Activated CD4-positive, alpha-beta T cell treated with anti-CD3 and anti-CD28 coated beads for 36 hours (primary cell): ENCODE data around the gene DCAKD. TPM values are rescaled to one million over a fixed set of nuclear protein-coding genes. Genes with fewer than 3 reads are reported as not detected.
"Not testable (repeated sequence)": the region's sequence is repeated elsewhere in the genome, so short reads cannot be mapped to it uniquely, and the experiment has no call there.

ENCODE experiments used
- ATAC-seq: fragments of 200-7000 bp; cut with Tn5 transposase; one replicate; pipeline ENCODE4 v1.10.0; 2021; ENCODE audit warnings: mild to moderate bottlenecking, moderate library complexity
- CTCF ChIA-PET: fragments of 350-600 bp; sonication (Branson Sonifier 250); formaldehyde crosslinking; loops from one replicate; lab custom pipeline; 2021; ENCODE audit warnings: antibody characterized with exemption; lab: Charles Lee
- POLR2A ChIA-PET: fragments of 350-600 bp; sonication (Branson Sonifier 250); formaldehyde crosslinking; loops from one replicate; lab custom pipeline; 2021; ENCODE audit warnings: antibody characterized with exemption, inconsistent platforms; lab: Charles Lee
- DNase-seq: peaks from one replicate; pipeline ENCODE4 v3.0.0-alpha.2; 2020
- H3K27ac Mint-ChIP-seq: one replicate; pipeline ENCODE4 v1.8.0; 2021; ENCODE audit warnings: mixed read lengths
- H3K27me3 Mint-ChIP-seq: one replicate; pipeline ENCODE4 v1.8.0; 2021; ENCODE audit warnings: mixed read lengths
- H3K36me3 Mint-ChIP-seq: one replicate; pipeline ENCODE4 v1.8.0; 2021; ENCODE audit warnings: low read depth, mixed read lengths
- H3K4me1 Mint-ChIP-seq: one replicate; pipeline ENCODE4 v1.8.0; 2021; ENCODE audit warnings: mixed read lengths
- H3K4me3 Mint-ChIP-seq: one replicate; pipeline ENCODE4 v1.8.0; 2021; ENCODE audit warnings: mild to moderate bottlenecking, moderate library complexity, mixed read lengths
- H3K9me3 Mint-ChIP-seq: one replicate; pipeline ENCODE4 v1.8.0; 2021; ENCODE audit warnings: low read depth, mixed read lengths
- intact Hi-C, 2 experiments: fragments of 100-400 bp; cut with DNase I in 1 of 2; cut with micrococcal nuclease in 1 of 2; formaldehyde crosslinking; loops; one replicate each; pipeline versions ENCODE4 v1.14.2 to v1.15.1; 2022 to 2024; cut with DNase I, micrococcal nuclease
- total RNA-seq, 2 experiments: library from RNA; stranded (reverse); gene quantifications; one replicate each; pipeline ENCODE4 v1.2.3, GENCODE V29; 2021

Gene DCAKD
- total RNA-seq, 2 experiments from 2014 or later = 34.8 to 36.2 TPM

DNA sequence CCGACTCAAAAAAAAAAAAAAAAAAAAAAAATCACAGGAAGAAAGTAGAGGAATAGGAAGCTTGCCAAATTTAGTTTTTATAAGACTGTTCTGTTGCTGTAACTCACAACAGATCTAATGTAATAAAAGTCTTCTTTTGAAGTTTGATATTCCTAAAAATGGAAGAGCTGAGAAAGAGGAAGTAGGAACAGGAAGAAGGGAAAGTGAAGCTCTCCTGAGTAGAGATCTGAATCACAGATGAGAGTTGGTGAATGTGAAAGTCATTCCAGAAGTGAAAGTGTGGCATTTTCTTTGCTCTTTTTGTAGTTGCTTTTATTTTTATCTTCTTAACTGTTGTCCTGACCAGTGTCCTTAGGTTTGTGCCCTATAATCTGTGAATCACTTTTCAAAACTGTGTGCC lies 11.8 kb upstream of the DCAKD start:
- peak overlapping the region; percentile 84 for H3K4me3 Mint-ChIP-seq
- peaks cover 29% of the 10 kb centered on the region for H3K36me3 Mint-ChIP-seq
- H3K4me1 Mint-ChIP-seq = peaks cover 51% of the 10 kb centered on the region
- ATAC-seq = no peak
- POLR2A ChIA-PET = interaction anchor here (0.5 to 1.0 kb wide), 5 partner anchors 8 to 610 kb away, joined by 3 to 5 read pairs (median 4); partner anchors contain the start of gene HEXIM2
- no peaks in the 10 kb centered on the region for H3K9me3 Mint-ChIP-seq
- no peak for DNase-seq
- no peaks in the 10 kb centered on the region for H3K27me3 Mint-ChIP-seq
- CTCF ChIA-PET = interaction anchor here (1.3 to 3.9 kb wide), 3 partner anchors 13 to 135 kb away, joined by 4 to 31 read pairs (median 4); partner anchors contain the start of genes ACBD4 and DCAKD
- H3K27ac Mint-ChIP-seq = peak overlapping the region; percentile 34
- intact Hi-C loops = loop anchor here (2.0 to 5.0 kb wide), 4 partner anchors 36 to 921 kb away; partner anchors contain the start of genes HEXIM1 (in 1 of the 2), HROB (in 1 of the 2) and UBTF (in 1 of the 2)

DNA sequence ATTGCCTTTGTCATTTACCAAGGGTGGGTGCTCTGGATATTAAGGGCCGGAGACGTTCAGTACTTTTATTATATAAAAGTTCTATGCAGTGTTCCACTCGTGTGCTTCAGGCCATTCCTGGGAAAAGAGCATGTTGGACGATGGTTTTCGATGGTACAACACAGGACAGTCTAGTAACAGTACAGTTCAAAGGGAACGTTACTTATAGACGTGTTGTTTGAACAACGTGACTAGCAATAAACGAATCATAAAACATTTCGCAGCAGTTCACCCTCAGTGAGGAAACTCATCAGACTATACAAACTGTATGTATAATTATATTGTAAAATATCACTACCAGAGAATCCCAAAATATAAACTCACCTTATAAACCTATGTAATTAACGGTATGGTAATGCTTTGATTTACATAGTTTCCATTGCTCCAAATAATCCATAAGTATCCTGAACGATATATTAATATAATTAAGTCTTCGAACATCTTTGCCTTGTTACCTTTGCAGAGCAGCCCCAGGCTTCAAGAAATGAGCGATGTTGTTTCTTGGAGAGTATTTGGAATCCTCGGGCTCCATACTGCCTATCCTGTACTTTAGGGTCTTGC lies 10.3 kb upstream of the DCAKD start:
- Mint-ChIP-seq H3K4me3 (peak overlapping the region; percentile 84), H3K27ac (peak overlapping the region; percentile 96), H3K27me3 (no peaks in the 10 kb centered on the region), H3K36me3 (peaks cover 20% of the 10 kb centered on the region), H3K4me1 (peaks cover 40% of the 10 kb centered on the region), H3K9me3 (no peaks in the 10 kb centered on the region)
- DNase-seq (no peak), ATAC-seq (no peak)
- ChIA-PET POLR2A (interaction anchor here (0.5 to 2.4 kb wide), 7 partner anchors 9 to 1008 kb away, joined by 3 to 26 read pairs (median 6); partner anchors contain the start of genes HEXIM1 and HEXIM2), CTCF (interaction anchor here (0.6 to 3.9 kb wide), 9 partner anchors 12 to 875 kb away, joined by 3 to 31 read pairs (median 3); partner anchors contain the start of genes ACBD4, DCAKD and TMUB2)
- intact Hi-C loops = loop anchor here (1.0 to 5.0 kb wide), 17 partner anchors 9 to 919 kb away; partner anchors contain the start of genes EFTUD2 (in 2 of the 2), HEXIM1 (in 2 of the 2), HEXIM2 (in 2 of the 2) and ACBD4 (in 1 of the 2)

DNA sequence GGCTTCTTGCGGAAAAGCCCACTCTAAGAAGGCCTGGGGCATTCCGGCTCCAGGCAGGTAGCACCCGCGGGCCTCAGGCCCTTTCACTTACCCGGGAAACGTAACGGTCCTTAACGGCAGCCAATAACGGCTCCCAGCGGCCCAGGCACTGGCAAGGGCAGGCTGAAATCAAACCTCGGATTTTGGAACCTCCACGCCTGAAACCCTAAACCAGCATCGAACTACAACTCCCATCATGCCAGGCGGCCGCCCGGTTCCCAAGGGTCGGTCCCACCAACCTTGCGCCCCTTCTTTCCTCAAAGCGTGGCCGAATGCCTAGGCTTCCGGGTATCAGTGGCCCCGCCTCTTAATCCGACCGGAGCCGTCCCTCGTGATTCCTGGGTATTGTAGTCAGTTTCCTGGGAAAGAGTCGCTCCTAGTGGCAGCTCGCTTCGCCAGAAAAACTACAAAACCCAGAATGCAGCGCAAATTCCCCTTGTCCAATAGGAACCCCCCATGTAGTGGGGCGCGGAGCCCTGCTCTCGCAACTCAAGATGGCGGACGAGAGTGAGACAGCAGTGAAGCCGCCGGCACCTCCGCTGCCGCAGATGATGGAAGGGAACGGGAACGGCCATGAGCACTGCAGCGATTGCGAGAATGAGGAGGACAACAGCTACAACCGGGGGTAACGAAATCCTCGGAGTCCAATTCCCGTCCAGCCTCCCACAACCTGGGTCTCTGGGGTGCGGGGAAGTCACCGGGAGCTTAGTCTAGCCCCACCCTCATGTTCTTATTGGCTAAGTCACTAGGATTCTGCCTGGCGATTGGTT lies 9.6 kb upstream of the DCAKD start, which contains the start of gene NMT1:
Gene NMT1, plus strand, starts transcription at position 521 of the 809 bp plus-strand sequence. Its CDS starts 13 bp downstream, at position 534.
- Mint-ChIP-seq H3K27ac (peak within 1 kb of the TSS; percentile 96), H3K4me1 (peaks cover 42% of the 10 kb centered on the region), H3K36me3 (peaks cover 20% of the 10 kb centered on the region), H3K27me3 (no peaks in the 10 kb centered on the region), H3K9me3 (no peaks in the 10 kb centered on the region), H3K4me3 (peak within 1 kb of the TSS; percentile 84)
- ChIA-PET CTCF (interaction anchor here (0.6 to 3.9 kb wide), 9 partner anchors 9 to 874 kb away, joined by 3 to 31 read pairs (median 3); partner anchors contain the start of genes DCAKD and TMUB2), POLR2A (interaction anchor here (0.5 to 2.4 kb wide), 10 partner anchors 9 to 1007 kb away, joined by 3 to 26 read pairs (median 4); partner anchors contain the start of genes HEXIM1 and HEXIM2)
- intact Hi-C loops = loop anchor here (1.0 to 5.0 kb wide), 16 partner anchors 9 to 919 kb away; partner anchors contain the start of genes EFTUD2 (in 2 of the 2), HEXIM1 (in 2 of the 2), HEXIM2 (in 2 of the 2) and ACBD4 (in 1 of the 2)
- ATAC-seq (peak; percentile 92), DNase-seq (peak; percentile 97)

DNA sequence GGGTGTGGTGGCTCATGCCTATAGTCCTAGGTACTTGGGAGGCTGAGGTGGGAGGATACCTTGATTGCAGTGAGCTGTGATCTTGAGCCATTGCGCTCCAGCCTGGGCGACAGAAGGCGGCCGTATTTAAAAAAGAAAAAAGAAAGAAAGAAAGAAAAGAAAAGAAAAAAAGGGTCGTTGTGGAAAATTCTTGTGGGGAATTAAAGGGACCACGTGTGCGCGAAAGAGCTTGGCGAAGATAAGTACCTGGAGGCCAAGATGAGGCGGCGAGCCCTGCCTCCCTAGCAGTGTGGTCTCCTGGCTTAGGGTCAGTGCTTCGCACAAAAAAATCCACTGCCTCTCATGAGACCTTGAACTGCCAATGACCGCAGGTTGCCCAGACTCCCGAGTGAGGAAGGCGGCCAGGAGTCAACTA lies 9.0 kb upstream of the DCAKD start:
- no peak for ATAC-seq
- H3K27ac Mint-ChIP-seq = peak overlapping the region; percentile 96
- H3K4me3 Mint-ChIP-seq = peak overlapping the region; percentile 84

DNA sequence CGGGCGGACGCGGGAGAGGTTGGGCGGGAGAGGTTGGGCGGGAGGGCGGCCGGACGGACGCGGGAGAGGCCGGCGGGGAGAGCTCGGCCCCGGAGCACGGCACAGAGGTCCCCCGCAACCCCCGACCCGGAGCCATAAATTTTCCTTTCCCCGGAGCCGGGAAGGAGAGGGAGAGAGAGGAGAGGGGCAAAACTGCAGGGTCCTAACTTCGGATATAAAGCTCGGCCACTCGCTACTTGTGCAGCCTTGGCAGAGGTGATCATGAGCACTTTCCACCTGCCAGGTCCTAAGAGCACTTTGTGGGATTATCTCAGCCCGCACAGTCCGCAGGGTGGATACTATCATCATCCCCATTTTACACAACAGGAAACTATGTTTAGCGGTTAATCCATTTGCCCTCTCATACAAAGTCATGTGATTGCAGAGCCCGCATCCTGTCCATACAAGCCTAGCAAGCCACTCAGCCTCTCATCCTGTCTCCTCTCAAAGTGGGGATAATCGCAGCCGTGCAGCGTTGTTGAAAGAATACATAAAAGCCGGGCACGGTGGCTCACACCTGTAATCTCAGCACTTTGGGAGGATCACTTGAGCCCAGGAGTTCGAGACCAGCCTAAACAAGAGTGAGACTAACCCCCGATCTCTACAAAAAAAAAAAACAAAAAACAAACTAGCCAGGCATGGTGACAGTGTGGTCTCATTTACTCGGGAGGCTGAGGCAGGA lies 780 bp upstream of the DCAKD start:
- Mint-ChIP-seq H3K27ac (peak overlapping the region; percentile 89), H3K9me3 (no peaks in the 10 kb centered on the region), H3K36me3 (peaks cover 24% of the 10 kb centered on the region), H3K4me3 (peak overlapping the region; percentile 78), H3K4me1 (peaks cover 43% of the 10 kb centered on the region), H3K27me3 (no peaks in the 10 kb centered on the region)
- CTCF ChIA-PET = interaction anchor here (0.7 kb wide), 1 partner anchor 8 kb away, joined by 3 read pairs; the partner anchor contains the start of gene NMT1
- ATAC-seq = peak; percentile 48
- intact Hi-C loops = loop anchor here (1.0 to 5.0 kb wide), 4 partner anchors 9 to 1275 kb away; partner anchors contain the start of genes DUSP3 (in 1 of the 2) and NMT1 (in 1 of the 2)
- DNase-seq = peak; percentile 71
- POLR2A ChIA-PET = interaction anchor here (0.6 to 1.9 kb wide), 2 partner anchors 9 to 573 kb away, joined by 5 to 6 read pairs; partner anchors contain the start of gene NMT1

More for the DNA sequence above, 9.0 kb upstream of the DCAKD start:
- ChIA-PET POLR2A (interaction anchor here (0.6 to 2.4 kb wide), 6 partner anchors 10 to 101 kb away, joined by 3 to 26 read pairs (median 5); partner anchors contain the start of genes HEXIM1 and HEXIM2), CTCF (interaction anchor here (0.7 to 3.9 kb wide), 4 partner anchors 8 to 730 kb away, joined by 3 to 31 read pairs (median 4); partner anchors contain the start of gene DCAKD)
- peaks cover 21% of the 10 kb centered on the region for H3K36me3 Mint-ChIP-seq
- no peaks in the 10 kb centered on the region for H3K9me3 Mint-ChIP-seq
- intact Hi-C loops = loop anchor here (2.0 to 5.0 kb wide), 5 partner anchors 87 to 918 kb away; partner anchors contain the start of genes CCDC43 (in 1 of the 2), GPATCH8 (in 1 of the 2), HEXIM1 (in 1 of the 2) and HROB (in 1 of the 2)
- H3K4me1 Mint-ChIP-seq = peaks cover 46% of the 10 kb centered on the region
- no peak for DNase-seq
- no peaks in the 10 kb centered on the region for H3K27me3 Mint-ChIP-seq

DNA sequence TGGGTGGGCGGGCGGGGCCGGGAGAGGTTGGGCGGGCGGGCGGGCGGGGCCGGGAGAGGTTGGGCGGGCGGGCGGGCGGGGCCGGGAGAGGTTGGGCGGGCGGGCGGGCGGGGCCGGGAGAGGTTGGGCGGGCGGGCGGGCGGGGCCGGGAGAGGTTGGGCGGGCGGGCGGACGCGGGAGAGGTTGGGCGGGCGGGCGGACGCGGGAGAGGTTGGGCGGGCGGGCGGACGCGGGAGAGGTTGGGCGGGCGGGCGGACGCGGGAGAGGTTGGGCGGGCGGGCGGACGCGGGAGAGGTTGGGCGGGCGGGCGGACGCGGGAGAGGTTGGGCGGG lies 254 bp upstream of the DCAKD start:
- peak overlapping the region; percentile 87 for H3K4me3 Mint-ChIP-seq
- intact Hi-C loops = loop anchor here (1.0 to 5.0 kb wide), 11 partner anchors 10 to 1274 kb away; partner anchors contain the start of genes NMT1 (in 2 of the 2), C1QL1 (in 1 of the 2), DUSP3 (in 1 of the 2) and EFTUD2 (in 1 of the 2)
- not testable (repeated sequence) for H3K9me3 Mint-ChIP-seq, H3K27me3 Mint-ChIP-seq, H3K27ac Mint-ChIP-seq, ATAC-seq, DNase-seq
- POLR2A ChIA-PET = interaction anchor here (0.6 to 1.9 kb wide), 2 partner anchors 10 to 573 kb away, joined by 5 to 6 read pairs; partner anchors contain the start of gene NMT1
- CTCF ChIA-PET = interaction anchor here (1.1 to 2.9 kb wide), 2 partner anchors 10 to 48 kb away, joined by 4 to 31 read pairs; partner anchors contain the start of gene NMT1
- H3K36me3 Mint-ChIP-seq = peaks cover 26% of the 10 kb centered on the region
- peaks cover 48% of the 10 kb centered on the region for H3K4me1 Mint-ChIP-seq

DNA sequence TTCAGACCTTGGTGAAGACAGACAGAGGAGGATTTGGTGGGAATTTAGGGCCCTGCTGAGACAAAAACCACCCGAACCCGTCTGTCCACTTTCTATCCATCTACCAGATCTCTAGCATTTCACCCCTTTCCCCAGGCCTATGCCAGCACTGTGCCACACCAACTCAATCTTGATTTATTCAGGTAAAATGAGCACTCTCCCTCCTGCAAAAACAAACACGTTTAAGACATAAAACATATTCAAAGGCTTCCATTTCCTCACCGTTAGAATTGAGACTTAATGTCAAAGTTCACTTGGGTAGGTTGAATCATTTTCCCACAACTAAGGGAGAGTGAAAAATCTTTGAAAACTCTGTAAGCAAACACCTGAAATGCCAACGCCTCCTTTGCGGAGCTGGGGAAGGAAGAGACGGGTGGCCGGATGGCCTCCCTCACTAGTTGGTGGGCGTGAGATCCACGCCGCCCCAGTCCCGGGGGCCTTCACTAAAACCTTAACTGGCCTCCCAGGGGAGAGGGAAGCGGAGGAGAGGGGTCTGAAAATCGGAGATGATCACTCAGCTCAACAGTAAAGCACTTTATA lies 862 bp downstream of the DCAKD start:
- intact Hi-C loops = loop anchor here in 1 of 2 experiments (1.0 to 5.0 kb wide), 11 partner anchors 11 to 1273 kb away; partner anchors contain the start of genes C1QL1, DUSP3, EFTUD2 and HEXIM1
- Mint-ChIP-seq H3K36me3 (peaks cover 28% of the 10 kb centered on the region), H3K4me3 (peak overlapping the region; percentile 87), H3K4me1 (peaks cover 48% of the 10 kb centered on the region), H3K27ac (peak overlapping the region; percentile 95), H3K27me3 (no peaks in the 10 kb centered on the region), H3K9me3 (no peaks in the 10 kb centered on the region)
- peak; percentile 66 for DNase-seq
- POLR2A ChIA-PET = interaction anchor here (0.6 to 2.5 kb wide), 4 partner anchors 11 to 150 kb away, joined by 3 to 17 read pairs (median 6); partner anchors contain the start of genes HEXIM1, HEXIM2 and NMT1
- peak; percentile 11 for ATAC-seq
- CTCF ChIA-PET = interaction anchor here (0.7 to 2.9 kb wide), 12 partner anchors 11 to 185 kb away, joined by 3 to 31 read pairs (median 4); partner anchors contain the start of genes ACBD4, GFAP, HEXIM2 and NMT1

DNA sequence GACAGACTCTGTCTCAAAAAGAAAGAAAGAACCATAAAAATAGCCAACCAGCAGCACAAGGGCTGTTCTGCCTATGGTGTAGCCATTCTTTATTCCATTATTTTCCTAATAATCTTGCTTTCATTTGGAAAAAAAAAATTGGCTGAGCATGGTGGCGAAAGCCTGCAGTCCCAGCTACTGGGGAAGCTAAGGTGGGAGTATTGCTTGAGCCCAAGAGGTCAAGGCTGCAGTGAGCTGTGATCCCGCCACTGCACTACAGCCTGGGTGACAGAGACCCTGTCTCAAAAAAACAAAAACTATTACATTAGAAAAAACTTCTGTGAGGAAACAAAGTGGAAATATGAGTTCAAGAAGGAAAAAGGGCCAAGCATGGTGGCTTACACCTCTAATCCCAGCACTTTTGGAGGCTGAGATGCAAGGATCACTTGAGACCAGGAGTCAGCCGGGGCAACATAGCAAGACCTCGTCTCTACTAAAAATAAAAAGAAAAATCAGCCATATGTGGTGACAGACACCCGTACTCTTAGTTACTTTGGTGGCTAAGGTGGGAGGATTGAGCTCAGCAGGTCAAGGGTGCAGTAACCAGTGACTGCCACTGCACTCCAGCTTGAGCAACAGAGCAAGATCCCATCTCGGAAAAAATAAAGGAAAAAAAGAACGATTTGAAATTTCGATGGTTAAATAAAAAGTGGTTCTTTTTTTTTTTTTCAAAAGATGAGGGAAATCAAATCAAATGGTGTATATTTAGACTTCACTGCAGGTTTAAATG lies 2.5 kb downstream of the DCAKD start:
- no peaks in the 10 kb centered on the region for H3K9me3 Mint-ChIP-seq
- intact Hi-C loops = no loop called here
- H3K27ac Mint-ChIP-seq = peak overlapping the region; percentile 95
- ATAC-seq (no peak), DNase-seq (no peak)
- H3K4me1 Mint-ChIP-seq = peaks cover 47% of the 10 kb centered on the region
- H3K4me3 Mint-ChIP-seq = peak overlapping the region; percentile 87
- peaks cover 23% of the 10 kb centered on the region for H3K36me3 Mint-ChIP-seq
- H3K27me3 Mint-ChIP-seq = no peaks in the 10 kb centered on the region
- ChIA-PET POLR2A (interaction anchor here (0.6 to 2.5 kb wide), 4 partner anchors 13 to 241 kb away, joined by 3 to 17 read pairs (median 6); partner anchors contain the start of gene NMT1), CTCF (interaction anchor here (0.6 to 2.9 kb wide), 17 partner anchors 10 to 339 kb away, joined by 3 to 31 read pairs (median 4); partner anchors contain the start of genes ACBD4 and NMT1)
